MCF 10A (cell line): ENCODE results near the gene RABL6. TPM values are rescaled to one million over a fixed set of nuclear protein-coding genes. Genes with fewer than 3 reads are reported as not detected.

Experiments used
- BruUV-seq: library from RNA; stranded (reverse); fragments of 400-500 nt; replicated peaks from 2 replicates; lab custom pipeline; 2021; lab: Mats Ljungman, UMichigan
- CTCF ChIA-PET: fragments of 300-600 bp; sonication (Branson Sonifier 250); formaldehyde crosslinking; extraction: SDS; loops from one replicate; lab custom pipeline; 2021; ENCODE audit warnings: antibody characterized with exemption, inconsistent platforms; lab: Yijun Ruan, JAX
- POLR2A ChIA-PET: fragments of 300-600, 350-650 bp; sonication (Branson Sonifier 250); formaldehyde crosslinking; extraction: SDS; loops from one replicate; lab custom pipeline; 2020; ENCODE audit warnings: antibody characterized with exemption, inconsistent platforms; lab: Yijun Ruan, JAX
- DNase-seq: peaks from one replicate; pipeline ENCODE4 v3.0.0-alpha.2; 2018; ENCODE audit not compliant: unreplicated experiment
- H3K27ac Mint-ChIP-seq: one replicate; pipeline ENCODE4 v1.8.0; 2022; ENCODE audit warnings: mild to moderate bottlenecking, low read depth, mixed read lengths; ENCODE audit not compliant: unreplicated experiment
- H3K27me3 Mint-ChIP-seq: one replicate; pipeline ENCODE4 v1.8.0; 2022; ENCODE audit warnings: mixed read lengths; ENCODE audit not compliant: insufficient read depth, unreplicated experiment
- H3K36me3 Mint-ChIP-seq: one replicate; pipeline ENCODE4 v1.8.0; 2022; ENCODE audit warnings: mild to moderate bottlenecking, moderate library complexity, mixed read lengths; ENCODE audit not compliant: insufficient read depth, unreplicated experiment
- H3K4me1 Mint-ChIP-seq: one replicate; pipeline ENCODE4 v1.8.0; 2022; ENCODE audit warnings: mixed read lengths; ENCODE audit not compliant: insufficient read depth, unreplicated experiment
- H3K4me3 Mint-ChIP-seq: one replicate; pipeline ENCODE4 v1.8.0; 2022; ENCODE audit warnings: mild to moderate bottlenecking, moderate library complexity, mixed read lengths; ENCODE audit not compliant: unreplicated experiment
- H3K9me3 Mint-ChIP-seq: one replicate; pipeline ENCODE4 v1.8.0; 2022; ENCODE audit warnings: mixed read lengths; ENCODE audit not compliant: unreplicated experiment
- intact Hi-C: fragments of 100-400 bp; cut with micrococcal nuclease; formaldehyde crosslinking; loops from 2 replicates; pipeline ENCODE4 v1.14.1; 2022
- total RNA-seq: library from RNA; stranded (reverse); gene quantifications from 2 replicates; pipeline ENCODE4 v1.2.3, GENCODE V29; 2022
- TF ChIP-seq, protein P1 (sequence below): fragments of 200-600 bp; IDR thresholded peaks from one replicate; pipeline ENCODE4 v1.8.0; 2022; ENCODE audit warnings: antibody characterized with exemption, mild to moderate bottlenecking; ENCODE audit not compliant: unreplicated experiment

The RABL6 gene
- total RNA-seq, 1 experiment from 2014 or later = 77.8 TPM

DNA sequence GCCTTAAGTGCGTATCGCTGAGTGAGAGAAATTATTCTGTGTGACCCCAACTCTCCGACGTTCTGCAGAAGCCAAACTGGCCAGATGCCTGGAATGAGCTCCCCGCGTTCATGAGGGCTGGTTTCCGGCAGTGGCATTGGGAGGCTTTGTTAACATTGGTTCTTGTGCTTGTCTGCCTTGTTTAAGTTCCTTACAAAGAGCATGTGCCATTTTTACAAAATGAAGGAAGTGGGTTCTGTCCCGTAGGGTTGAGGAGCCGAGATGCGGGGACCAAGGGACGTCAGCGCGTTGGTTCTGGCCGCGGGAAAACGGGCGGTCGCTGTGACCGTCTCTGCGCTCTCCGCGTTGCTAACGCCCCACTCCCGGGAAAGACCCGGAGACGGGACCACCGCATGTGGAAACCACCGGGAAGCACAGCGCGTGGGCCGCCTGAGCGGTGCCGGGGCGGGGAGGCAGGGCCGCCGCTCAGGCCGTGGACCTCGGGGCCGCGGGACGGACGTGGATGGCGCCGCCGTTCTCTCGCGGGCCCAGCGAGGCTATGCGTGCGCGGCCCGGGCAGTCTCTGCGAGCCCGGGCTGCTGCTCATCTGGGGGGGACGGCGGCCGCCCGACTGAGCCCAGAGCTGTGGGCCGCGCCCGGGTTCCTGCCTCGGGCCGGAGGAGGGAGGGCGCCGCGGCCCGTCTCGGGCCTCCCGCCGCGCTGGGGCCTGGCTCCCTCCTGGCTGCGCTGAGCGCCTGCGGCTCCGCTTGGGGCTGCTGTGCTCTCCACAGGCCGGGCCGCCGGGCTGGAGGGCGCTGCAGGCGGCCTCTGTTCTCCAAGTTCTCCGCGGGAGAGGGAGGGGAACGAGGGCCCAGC is 13.4 kb downstream of the RABL6 start:
- Mint-ChIP-seq H3K4me3 (no peak overlapping the region), H3K27ac (no peak overlapping the region), H3K9me3 (no peaks in the 10 kb centered on the region), H3K36me3 (peaks cover 48% of the 10 kb centered on the region), H3K4me1 (no peaks in the 10 kb centered on the region), H3K27me3 (no peaks in the 10 kb centered on the region)
- intact Hi-C loops = no loop called here
- TF ChIP-seq, protein P1, sequence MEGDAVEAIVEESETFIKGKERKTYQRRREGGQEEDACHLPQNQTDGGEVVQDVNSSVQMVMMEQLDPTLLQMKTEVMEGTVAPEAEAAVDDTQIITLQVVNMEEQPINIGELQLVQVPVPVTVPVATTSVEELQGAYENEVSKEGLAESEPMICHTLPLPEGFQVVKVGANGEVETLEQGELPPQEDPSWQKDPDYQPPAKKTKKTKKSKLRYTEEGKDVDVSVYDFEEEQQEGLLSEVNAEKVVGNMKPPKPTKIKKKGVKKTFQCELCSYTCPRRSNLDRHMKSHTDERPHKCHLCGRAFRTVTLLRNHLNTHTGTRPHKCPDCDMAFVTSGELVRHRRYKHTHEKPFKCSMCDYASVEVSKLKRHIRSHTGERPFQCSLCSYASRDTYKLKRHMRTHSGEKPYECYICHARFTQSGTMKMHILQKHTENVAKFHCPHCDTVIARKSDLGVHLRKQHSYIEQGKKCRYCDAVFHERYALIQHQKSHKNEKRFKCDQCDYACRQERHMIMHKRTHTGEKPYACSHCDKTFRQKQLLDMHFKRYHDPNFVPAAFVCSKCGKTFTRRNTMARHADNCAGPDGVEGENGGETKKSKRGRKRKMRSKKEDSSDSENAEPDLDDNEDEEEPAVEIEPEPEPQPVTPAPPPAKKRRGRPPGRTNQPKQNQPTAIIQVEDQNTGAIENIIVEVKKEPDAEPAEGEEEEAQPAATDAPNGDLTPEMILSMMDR = no peak
- DNase-seq = no peak
- POLR2A ChIA-PET = interaction anchor here (0.7 kb wide), 1 partner anchor 14 kb away, joined by 4 read pairs; no protein-coding TSS in a partner anchor
- CTCF ChIA-PET = interaction anchor here (0.6 to 1.3 kb wide), 4 partner anchors 12 to 52 kb away, joined by 3 to 4 read pairs (median 4); no protein-coding TSS in a partner anchor
- no TSS peak for BruUV-seq

DNA sequence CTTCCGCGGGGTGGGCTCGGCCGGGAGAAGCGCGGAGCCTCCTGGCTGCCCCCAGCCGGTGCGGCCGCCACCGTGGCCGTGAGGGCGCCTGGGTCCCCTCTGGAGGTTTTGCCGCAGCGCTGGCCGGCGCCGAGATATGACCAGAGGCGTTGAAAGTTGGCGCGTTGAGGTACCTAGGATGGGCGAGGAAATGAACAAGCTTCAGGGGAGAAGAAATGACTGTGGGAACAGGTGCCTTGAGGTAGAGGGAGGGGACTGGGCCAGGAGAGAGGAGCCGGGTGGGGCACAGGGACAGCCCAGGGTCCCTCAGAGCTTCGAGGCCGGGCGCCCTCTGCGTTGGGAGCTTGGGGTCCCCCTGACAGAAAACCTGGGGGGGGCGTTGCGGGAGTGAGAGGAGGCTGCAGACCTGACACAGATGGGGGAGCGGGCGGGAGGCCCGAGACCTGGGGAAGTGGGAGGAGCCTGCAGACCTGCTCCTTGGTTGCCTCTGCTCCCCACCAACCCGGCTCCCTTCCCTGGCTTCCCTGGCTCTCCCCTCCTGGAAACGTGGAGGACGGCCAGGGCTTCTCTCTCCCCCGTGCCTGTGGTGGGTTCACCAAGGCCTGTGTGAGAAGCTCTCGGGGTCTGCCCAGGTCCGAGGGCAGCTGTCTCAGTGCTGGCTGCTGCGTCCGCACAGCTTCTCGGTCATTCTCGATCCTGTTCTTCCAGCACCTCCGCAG is 14.2 kb downstream of the RABL6 start:
- DNase-seq = no peak
- Mint-ChIP-seq H3K9me3 (no peaks in the 10 kb centered on the region), H3K27me3 (no peaks in the 10 kb centered on the region), H3K4me3 (no peak overlapping the region), H3K4me1 (no peaks in the 10 kb centered on the region), H3K27ac (no peak overlapping the region), H3K36me3 (peaks cover 44% of the 10 kb centered on the region)
- no TSS peak for BruUV-seq
- ChIA-PET CTCF (interaction anchor here (0.6 to 1.3 kb wide), 3 partner anchors 30 to 410 kb away, joined by 3 to 4 read pairs (median 3); no protein-coding TSS in a partner anchor), POLR2A (interaction anchor here (0.6 to 2.4 kb wide), 2 partner anchors 14 to 169 kb away, joined by 3 to 8 read pairs; partner anchors contain the start of gene RABL6)
- TF ChIP-seq, protein P1 = no peak
- intact Hi-C loops = no loop called here

DNA sequence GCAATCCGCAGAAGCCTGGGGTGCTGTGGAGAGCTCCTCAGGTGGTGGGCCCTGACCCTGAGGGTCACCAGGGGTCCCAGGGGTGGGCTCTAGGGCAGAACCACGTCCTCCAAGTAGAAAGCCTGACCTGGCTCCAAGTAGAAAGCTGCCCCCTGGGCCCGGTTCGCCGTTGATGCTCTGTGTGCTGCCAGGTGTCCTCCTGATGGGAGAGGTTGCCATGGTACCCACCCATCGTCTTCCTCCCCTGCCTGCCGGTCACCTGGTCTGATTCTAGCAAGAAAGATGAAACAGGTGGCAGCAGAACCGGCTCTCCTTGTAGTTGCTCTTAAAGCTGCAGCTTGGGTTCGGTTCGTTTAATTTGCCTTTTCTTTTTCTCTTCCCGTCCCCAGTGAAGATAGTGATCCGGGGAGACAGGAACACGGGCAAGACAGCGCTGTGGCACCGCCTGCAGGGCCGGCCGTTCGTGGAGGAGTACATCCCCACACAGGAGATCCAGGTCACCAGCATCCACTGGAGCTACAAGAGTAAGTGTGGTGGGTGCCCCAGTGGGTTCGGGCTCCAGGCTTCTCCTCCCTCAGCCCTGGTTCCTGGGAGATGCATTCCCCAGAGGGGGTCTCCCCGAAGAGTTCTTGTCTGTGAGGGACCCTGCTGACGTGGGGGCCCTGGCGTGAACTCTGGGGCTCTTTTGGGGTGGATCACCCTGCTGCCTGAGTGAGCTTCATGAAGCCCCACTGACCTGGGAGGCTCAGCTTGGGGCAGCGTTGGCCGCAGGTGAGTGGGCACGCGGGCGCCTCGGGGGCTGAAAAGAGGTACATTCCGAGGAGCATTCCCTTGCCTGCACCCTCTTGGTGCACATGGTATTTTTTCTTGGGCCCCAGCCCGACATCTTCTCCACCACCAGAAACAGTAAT is 15.6 kb downstream of the RABL6 start:
- TF ChIP-seq, protein P1 = no peak
- H3K9me3 Mint-ChIP-seq = no peaks in the 10 kb centered on the region
- intact Hi-C loops = no loop called here
- peaks cover 41% of the 10 kb centered on the region for H3K36me3 Mint-ChIP-seq
- CTCF ChIA-PET = interaction anchor here (0.8 kb wide), 3 partner anchors 8 to 19 kb away, joined by 3 read pairs; partner anchors contain the start of gene AJM1
- no peak overlapping the region for H3K27ac Mint-ChIP-seq
- BruUV-seq = no TSS peak
- no peaks in the 10 kb centered on the region for H3K27me3 Mint-ChIP-seq
- H3K4me1 Mint-ChIP-seq = no peaks in the 10 kb centered on the region
- H3K4me3 Mint-ChIP-seq = no peak overlapping the region
- DNase-seq = no peak
- POLR2A ChIA-PET = interaction anchor here (0.6 to 2.4 kb wide), 5 partner anchors 15 to 460 kb away, joined by 3 to 8 read pairs (median 3); partner anchors contain the start of genes CLIC3, DNLZ and RABL6
